GM23338 (cell line): ENCODE measurements around the gene GRAMD1A. TPM values are rescaled to one million over a fixed set of nuclear protein-coding genes. Genes with fewer than 3 reads are reported as not detected.

Experiments
- ATAC-seq: fragments of 200-7000 bp; cut with Tn5 transposase; 3 replicates; pipeline ENCODE4 v1.9.1; 2020
- DNase-seq: peaks from one replicate; pipeline ENCODE4 v3.0.0-alpha.2; 2015; ENCODE audit warnings: low spot score
- H2AFZ ChIP-seq: fragments of 200-600 bp; sonication (generic); 2 replicates; pipeline ENCODE4 v1.8.0; 2016; ENCODE audit warnings: antibody characterized with exemption, mild to moderate bottlenecking, moderate library complexity
- H3F3A ChIP-seq: fragments of 200-600 bp; sonication (generic); replicated peaks from 2 replicates; pipeline ENCODE4 v1.8.0; 2017; ENCODE audit warnings: antibody characterized with exemption, mixed run types, low read depth
- H3K27ac ChIP-seq: fragments of 200-600 bp; sonication (generic); 2 replicates; pipeline ENCODE4 v1.6.1; 2016; ENCODE audit warnings: low read depth
- H3K27me3 ChIP-seq: fragments of 200-600 bp; sonication (generic); 2 replicates; pipeline ENCODE4 v1.8.0; 2016; ENCODE audit warnings: mild to moderate bottlenecking, mixed run types, moderate library complexity; ENCODE audit not compliant: insufficient read depth
- H3K36me3 ChIP-seq: fragments of 200-600 bp; sonication (generic); 2 replicates; pipeline ENCODE4 v1.8.0; 2016; ENCODE audit warnings: mild to moderate bottlenecking; ENCODE audit not compliant: insufficient read depth
- H3K4me1 ChIP-seq: fragments of 200-600 bp; sonication (generic); 2 replicates; pipeline ENCODE4 v1.8.0; 2016; ENCODE audit warnings: mild to moderate bottlenecking, moderate library complexity; ENCODE audit not compliant: insufficient read depth
- H3K4me2 ChIP-seq: fragments of 200-600 bp; sonication (generic); 2 replicates; pipeline ENCODE4 v1.7.1; 2017; ENCODE audit warnings: mixed run types
- H3K4me3 ChIP-seq: fragments of 200-600 bp; sonication (generic); 2 replicates; pipeline ENCODE4 v1.6.1; 2016; ENCODE audit warnings: mixed run types
- H3K79me2 ChIP-seq: fragments of 200-600 bp; sonication (generic); replicated peaks from 2 replicates; pipeline ENCODE4 v1.8.0; 2017; ENCODE audit warnings: mild to moderate bottlenecking; ENCODE audit not compliant: insufficient read depth
- H3K9me2 ChIP-seq: fragments of 200-600 bp; sonication (generic); 2 replicates; pipeline ENCODE4 v1.8.0; 2017; ENCODE audit not compliant: insufficient read depth
- H4K20me1 ChIP-seq: fragments of 200-600 bp; sonication (generic); replicated peaks from 2 replicates; pipeline ENCODE4 v1.8.0; 2017; ENCODE audit warnings: mild to moderate bottlenecking; ENCODE audit not compliant: insufficient read depth
- H3K27ac Mint-ChIP-seq: 2 replicates; pipeline ENCODE4 v1.8.0; 2020; ENCODE audit warnings: inconsistent platforms, mild to moderate bottlenecking, moderate library complexity, mixed read lengths
- H3K27me3 Mint-ChIP-seq: 3 replicates; pipeline ENCODE4 v1.8.0; 2022; ENCODE audit warnings: low read depth, mild to moderate bottlenecking, moderate library complexity, mixed read lengths, inconsistent platforms; ENCODE audit not compliant: insufficient read depth, poor library complexity
- H3K36me3 Mint-ChIP-seq: 3 replicates; pipeline ENCODE4 v1.8.0; 2021; ENCODE audit warnings: low read depth, mild to moderate bottlenecking, inconsistent platforms, moderate library complexity, mixed read lengths
- H3K4me1 Mint-ChIP-seq: 3 replicates; pipeline ENCODE4 v1.8.0; 2020; ENCODE audit warnings: mild to moderate bottlenecking, inconsistent platforms, mixed read lengths
- H3K4me3 Mint-ChIP-seq: 3 replicates; pipeline ENCODE4 v1.8.0; 2021; ENCODE audit warnings: moderate library complexity, mild to moderate bottlenecking, inconsistent platforms, mixed read lengths
- H3K9me3 Mint-ChIP-seq: 3 replicates; pipeline ENCODE4 v1.8.0; 2020; ENCODE audit warnings: moderate library complexity, mild to moderate bottlenecking, inconsistent platforms, mixed read lengths
- CREB1 ChIP-seq: fragments of 250-450 bp; sonication (Bioruptor Pico); IDR thresholded peaks from 2 replicates; pipeline ENCODE4 v1.5.0; 2020; ENCODE audit warnings: low read depth, mild to moderate bottlenecking, moderate library complexity
- CTCF ChIP-seq, 2 experiments: fragments of 200-600 bp in 1 of 2; sonication (generic) in 1 of 2; conservative IDR thresholded peaks; 2 replicates each; pipeline versions ENCODE4 v1.5.1 to v1.6.1; 2016 to 2017; ENCODE audit warnings: antibody characterized with exemption in 2 of 2, low read depth in 2 of 2, mild to moderate bottlenecking in 2 of 2, moderate library complexity in 1 of 2
- ETS1 ChIP-seq: IDR thresholded peaks from 2 replicates; pipeline ENCODE4 v1.6.1; 2016; ENCODE audit warnings: antibody characterized with exemption
- EZH2 ChIP-seq: fragments of 200-600 bp; sonication (generic); IDR thresholded peaks from one replicate; pipeline ENCODE4 v1.8.0; 2017; ENCODE audit warnings: antibody characterized with exemption, mild to moderate bottlenecking, low read depth; ENCODE audit not compliant: unreplicated experiment
- EZH2phosphoT487 ChIP-seq: fragments of 200-600 bp; sonication (generic); IDR thresholded peaks from one replicate; pipeline ENCODE4 v1.8.1; 2018; ENCODE audit warnings: antibody characterized with exemption; ENCODE audit not compliant: unreplicated experiment
- JUNB ChIP-seq: IDR thresholded peaks from one replicate; pipeline ENCODE4 v1.6.1; 2016; ENCODE audit warnings: antibody characterized with exemption; ENCODE audit not compliant: unreplicated experiment
- NANOG ChIP-seq: IDR thresholded peaks from 2 replicates; pipeline ENCODE4 v1.6.1; 2016; ENCODE audit warnings: antibody characterized with exemption, borderline replicate concordance
- POLR2AphosphoS5 ChIP-seq: IDR thresholded peaks from 2 replicates; pipeline ENCODE4 v1.6.1; 2016; ENCODE audit warnings: antibody characterized with exemption, low read depth
- STAT1 ChIP-seq: IDR thresholded peaks from one replicate; pipeline ENCODE4 v1.6.1; 2016; ENCODE audit warnings: antibody characterized with exemption; ENCODE audit not compliant: unreplicated experiment
- ZNF114 ChIP-seq: fragments of 250-450 bp; sonication (Bioruptor Pico); IDR thresholded peaks from 2 replicates; pipeline ENCODE4 v1.5.0; 2020; ENCODE audit warnings: mild to moderate bottlenecking, moderate library complexity
- ZNF331 ChIP-seq: fragments of 250-450 bp; sonication (Bioruptor Pico); IDR thresholded peaks from 2 replicates; pipeline ENCODE4 v1.5.0; 2020; ENCODE audit warnings: low read depth, mild to moderate bottlenecking, moderate library complexity
- ZNF462 ChIP-seq: fragments of 250-450 bp; sonication (Bioruptor Pico); IDR thresholded peaks from 2 replicates; pipeline ENCODE4 v1.5.0; 2020; ENCODE audit warnings: mild to moderate bottlenecking, moderate library complexity
- polyA plus RNA-seq: library from polyadenylated mRNA; unstranded; fragments of >200 nt; fragmentation: Nextera tagmentation; extraction: Ambion mirVana; gene quantifications from 2 replicates; pipeline ENCODE4 v1.2.1, GENCODE V29; 2016
- total RNA-seq: library from RNA; depleted of rRNA; stranded (reverse); fragments of >200 nt; shearing (Covaris generic); gene quantifications from 2 replicates; pipeline ENCODE4 v1.2.3, GENCODE V29; 2014
- TF ChIP-seq, protein P1 (sequence below): IDR thresholded peaks from one replicate; pipeline ENCODE4 v1.6.1; 2018; ENCODE audit warnings: antibody characterized with exemption; ENCODE audit not compliant: unreplicated experiment

Gene GRAMD1A
- total and polyA plus RNA-seq, 2 experiments from 2014 or later = 122 to 174 TPM

- no peak overlapping the region for H2AFZ ChIP-seq
- H3K4me2 ChIP-seq = no peak overlapping the region
- Mint-ChIP-seq H3K4me1 (peaks cover 27% of the 10 kb centered on the region), H3K4me3 (no peak overlapping the region), H3K27me3 (peaks cover 12% of the 10 kb centered on the region), H3K36me3 (peaks cover 83% of the 10 kb centered on the region), H3K9me3 (no peaks in the 10 kb centered on the region; the same call in 2 of the 3 replicates), H3K27ac (peak overlapping the region; percentile 73; the same call in 1 of the 2 replicates)
- no peaks in the 10 kb centered on the region for H3K27me3 ChIP-seq
- ATAC-seq (no peak), DNase-seq (no peak)
- H3K4me3 ChIP-seq = no peak overlapping the region
- peaks cover 68% of the 10 kb centered on the region for H3K79me2 ChIP-seq
- H4K20me1 ChIP-seq = peaks cover 60% of the 10 kb centered on the region
- H3K4me1 ChIP-seq = peaks cover 20% of the 10 kb centered on the region
- no peaks in the 10 kb centered on the region for H3K9me2 ChIP-seq
- peak overlapping the region; percentile 45; the same call in 1 of the 2 replicates for H3K27ac ChIP-seq
- peaks cover 32% of the 10 kb centered on the region for H3F3A ChIP-seq
- TF ChIP-seq POLR2AphosphoS5 = no peak
- TF ChIP-seq STAT1 = no peak
- TF ChIP-seq ZNF462 (CRISPR knock-in tag) = no peak
- TF ChIP-seq NANOG = no peak
- no peak for TF ChIP-seq CREB1 (CRISPR knock-in tag)
- no peak for TF ChIP-seq EZH2
- TF ChIP-seq ZNF114 (CRISPR knock-in tag) = no peak
- no peak for TF ChIP-seq EZH2phosphoT487
- no peak for TF ChIP-seq CTCF (conservative IDR thresholded peaks at IDR 0.05; ENCODE audit: low read depth in 2 of 2)
- TF ChIP-seq JUNB = no peak
- no peak for TF ChIP-seq ZNF331 (CRISPR knock-in tag)
- TF ChIP-seq, protein P1, sequence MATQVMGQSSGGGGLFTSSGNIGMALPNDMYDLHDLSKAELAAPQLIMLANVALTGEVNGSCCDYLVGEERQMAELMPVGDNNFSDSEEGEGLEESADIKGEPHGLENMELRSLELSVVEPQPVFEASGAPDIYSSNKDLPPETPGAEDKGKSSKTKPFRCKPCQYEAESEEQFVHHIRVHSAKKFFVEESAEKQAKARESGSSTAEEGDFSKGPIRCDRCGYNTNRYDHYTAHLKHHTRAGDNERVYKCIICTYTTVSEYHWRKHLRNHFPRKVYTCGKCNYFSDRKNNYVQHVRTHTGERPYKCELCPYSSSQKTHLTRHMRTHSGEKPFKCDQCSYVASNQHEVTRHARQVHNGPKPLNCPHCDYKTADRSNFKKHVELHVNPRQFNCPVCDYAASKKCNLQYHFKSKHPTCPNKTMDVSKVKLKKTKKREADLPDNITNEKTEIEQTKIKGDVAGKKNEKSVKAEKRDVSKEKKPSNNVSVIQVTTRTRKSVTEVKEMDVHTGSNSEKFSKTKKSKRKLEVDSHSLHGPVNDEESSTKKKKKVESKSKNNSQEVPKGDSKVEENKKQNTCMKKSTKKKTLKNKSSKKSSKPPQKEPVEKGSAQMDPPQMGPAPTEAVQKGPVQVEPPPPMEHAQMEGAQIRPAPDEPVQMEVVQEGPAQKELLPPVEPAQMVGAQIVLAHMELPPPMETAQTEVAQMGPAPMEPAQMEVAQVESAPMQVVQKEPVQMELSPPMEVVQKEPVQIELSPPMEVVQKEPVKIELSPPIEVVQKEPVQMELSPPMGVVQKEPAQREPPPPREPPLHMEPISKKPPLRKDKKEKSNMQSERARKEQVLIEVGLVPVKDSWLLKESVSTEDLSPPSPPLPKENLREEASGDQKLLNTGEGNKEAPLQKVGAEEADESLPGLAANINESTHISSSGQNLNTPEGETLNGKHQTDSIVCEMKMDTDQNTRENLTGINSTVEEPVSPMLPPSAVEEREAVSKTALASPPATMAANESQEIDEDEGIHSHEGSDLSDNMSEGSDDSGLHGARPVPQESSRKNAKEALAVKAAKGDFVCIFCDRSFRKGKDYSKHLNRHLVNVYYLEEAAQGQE = no peak
- TF ChIP-seq ETS1 = no peak
- H3K36me3 ChIP-seq = peaks cover 38% of the 10 kb centered on the region
Observed at GRCh38 chr19:35006999-35007365, 6.9 kb downstream of the GRAMD1A start.
